ENCODE measurements around the gene P2RX5. TPM values are rescaled to one million over a fixed set of nuclear protein-coding genes. Genes with fewer than 3 reads are reported as not detected.

P2RX5 gene
- total RNA-seq, 1 experiment from 2014 or later, result 0.66 TPM

DNA sequence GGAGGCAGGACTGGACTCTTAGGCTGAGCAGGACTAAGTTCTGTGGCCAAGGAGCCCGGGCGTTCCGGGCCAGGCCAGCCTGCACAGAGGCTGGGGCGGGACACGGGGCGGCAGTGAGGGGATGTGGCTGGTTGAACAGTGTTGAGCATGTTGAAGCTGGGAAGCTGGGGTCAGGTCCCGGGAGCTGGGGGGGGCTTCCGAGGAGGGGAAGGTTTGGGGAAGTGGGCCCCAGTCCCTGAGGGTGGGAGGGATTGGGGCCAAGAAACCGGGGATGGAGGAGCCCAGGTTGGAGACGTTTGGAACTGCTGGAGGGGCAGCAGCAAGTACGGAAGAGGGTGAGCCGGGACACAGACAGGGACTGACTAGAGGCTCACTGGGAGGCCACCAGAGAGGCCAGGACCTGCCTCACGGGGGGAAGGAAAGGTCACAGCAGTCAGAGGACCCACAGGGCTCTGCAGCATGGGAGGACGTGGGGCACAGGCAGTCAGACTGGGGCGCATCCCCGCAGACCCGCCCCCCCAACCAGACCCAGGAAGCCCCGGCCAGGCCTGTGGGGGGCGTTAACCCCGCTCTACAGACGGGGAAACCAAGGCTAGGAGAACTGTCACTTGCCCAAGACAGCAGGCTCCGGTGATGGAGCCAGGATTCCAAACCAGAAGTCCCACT is 37.0 kb downstream of the P2RX5 start:
- Histone ChIP-seq H3K27me3 (replicated peaks; ENCODE audit: control insufficient read depth, insufficient read depth, low read length) (no peaks in the 10 kb centered on the region), H3K4me1 (no peaks in the 10 kb centered on the region), H3K9me3 (no peaks in the 10 kb centered on the region), H3K36me3 (ENCODE audit: control insufficient read depth, insufficient read depth, low read length) (no peaks in the 10 kb centered on the region; the same call in 1 of the 2 replicates), H3K4me3 (ENCODE audit: low read depth, low read length) (no peak overlapping the region)
- H3K4me1 Mint-ChIP-seq (ENCODE audit: low read depth, unreplicated experiment), result no peaks in the 10 kb centered on the region
- no peak overlapping the region for H3K27ac Mint-ChIP-seq (ENCODE audit: unreplicated experiment)
- no peaks in the 10 kb centered on the region for H3K27me3 Mint-ChIP-seq (ENCODE audit: insufficient read depth, unreplicated experiment)
- intact Hi-C loops (cut with micrococcal nuclease; ENCODE audit: unreplicated experiment), result no loop called here
- CTCF ChIA-PET, result no interaction called here
- TF ChIP-seq, protein P1, sequence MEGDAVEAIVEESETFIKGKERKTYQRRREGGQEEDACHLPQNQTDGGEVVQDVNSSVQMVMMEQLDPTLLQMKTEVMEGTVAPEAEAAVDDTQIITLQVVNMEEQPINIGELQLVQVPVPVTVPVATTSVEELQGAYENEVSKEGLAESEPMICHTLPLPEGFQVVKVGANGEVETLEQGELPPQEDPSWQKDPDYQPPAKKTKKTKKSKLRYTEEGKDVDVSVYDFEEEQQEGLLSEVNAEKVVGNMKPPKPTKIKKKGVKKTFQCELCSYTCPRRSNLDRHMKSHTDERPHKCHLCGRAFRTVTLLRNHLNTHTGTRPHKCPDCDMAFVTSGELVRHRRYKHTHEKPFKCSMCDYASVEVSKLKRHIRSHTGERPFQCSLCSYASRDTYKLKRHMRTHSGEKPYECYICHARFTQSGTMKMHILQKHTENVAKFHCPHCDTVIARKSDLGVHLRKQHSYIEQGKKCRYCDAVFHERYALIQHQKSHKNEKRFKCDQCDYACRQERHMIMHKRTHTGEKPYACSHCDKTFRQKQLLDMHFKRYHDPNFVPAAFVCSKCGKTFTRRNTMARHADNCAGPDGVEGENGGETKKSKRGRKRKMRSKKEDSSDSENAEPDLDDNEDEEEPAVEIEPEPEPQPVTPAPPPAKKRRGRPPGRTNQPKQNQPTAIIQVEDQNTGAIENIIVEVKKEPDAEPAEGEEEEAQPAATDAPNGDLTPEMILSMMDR (IDR thresholded peaks at IDR 0.05; ENCODE audit: insufficient read depth in 1 of 2, low read depth in 1 of 2, low read length in 1 of 2, severe bottlenecking in 1 of 2, unreplicated experiment in 1 of 2), result no peak
- H3K9me3 Mint-ChIP-seq (ENCODE audit: unreplicated experiment), result no peaks in the 10 kb centered on the region
- no peak overlapping the region for H3K4me3 Mint-ChIP-seq (ENCODE audit: unreplicated experiment)
- POLR2A ChIA-PET, result no interaction called here
- H3K36me3 Mint-ChIP-seq (ENCODE audit: insufficient read depth, unreplicated experiment), result peaks cover 14% of the 10 kb centered on the region
- DNase-seq, result no peak
- no TSS peak for BruUV-seq (replicated peaks)

DNA sequence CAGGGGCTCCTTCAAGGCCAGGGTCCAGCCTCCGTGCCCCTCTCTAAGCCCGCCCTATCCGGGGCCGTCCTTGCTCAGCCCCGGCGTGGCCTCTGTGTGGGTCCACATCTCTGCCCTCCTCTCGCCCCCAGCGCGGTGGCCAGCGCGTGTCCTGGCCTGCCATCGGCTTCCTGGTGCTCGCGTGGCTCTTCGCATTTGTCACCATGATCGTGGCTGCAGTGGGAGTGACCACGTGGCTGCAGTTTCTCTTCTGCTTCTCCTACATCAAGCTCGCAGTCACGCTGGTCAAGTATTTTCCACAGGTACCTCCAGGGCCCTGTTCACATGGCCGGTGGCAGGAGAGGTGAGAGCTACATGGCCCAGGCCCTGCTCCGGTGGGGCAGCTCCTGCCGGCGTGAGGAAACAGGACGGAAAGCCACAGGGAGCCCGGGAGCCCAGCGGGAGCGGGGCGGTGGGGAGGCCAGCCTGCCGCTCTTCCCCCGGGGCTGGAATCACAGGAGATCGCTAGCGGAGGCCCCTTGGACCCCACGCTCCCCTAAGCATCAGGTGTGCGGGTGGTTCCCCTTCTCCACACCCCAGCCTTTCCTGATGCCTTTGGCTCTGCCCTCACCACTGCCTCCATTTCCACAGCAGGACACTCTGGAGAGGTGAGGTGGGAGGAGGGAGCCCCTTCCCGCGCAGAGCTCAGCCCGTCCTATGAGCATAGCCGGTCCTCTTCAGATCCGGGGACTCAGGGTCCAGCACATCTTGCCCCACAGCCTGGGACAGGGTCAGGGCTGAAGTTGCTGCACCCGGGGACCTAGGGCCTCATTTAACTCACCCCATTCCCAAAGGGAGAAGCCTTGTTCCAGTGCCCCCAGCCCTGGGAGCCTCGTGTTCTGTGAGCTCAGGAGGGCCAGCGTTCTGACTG is 37.8 kb downstream of the P2RX5 start:
- no peak overlapping the region for H3K27ac Mint-ChIP-seq (ENCODE audit: unreplicated experiment)
- ChIA-PET POLR2A (no interaction called here), CTCF (no interaction called here)
- no peaks in the 10 kb centered on the region for H3K27me3 ChIP-seq (replicated peaks; ENCODE audit: control insufficient read depth, insufficient read depth, low read length)
- H3K36me3 ChIP-seq (ENCODE audit: control insufficient read depth, insufficient read depth, low read length), result no peaks in the 10 kb centered on the region; the same call in 1 of the 2 replicates
- no peak overlapping the region for H3K4me3 Mint-ChIP-seq (ENCODE audit: unreplicated experiment)
- no peaks in the 10 kb centered on the region for H3K27me3 Mint-ChIP-seq (ENCODE audit: insufficient read depth, unreplicated experiment)
- DNase-seq, result no peak
- BruUV-seq (replicated peaks), result no TSS peak
- intact Hi-C loops (cut with micrococcal nuclease; ENCODE audit: unreplicated experiment), result no loop called here
- no peaks in the 10 kb centered on the region for H3K4me1 Mint-ChIP-seq (ENCODE audit: low read depth, unreplicated experiment)
- no peaks in the 10 kb centered on the region for H3K4me1 ChIP-seq
- peaks cover 14% of the 10 kb centered on the region for H3K36me3 Mint-ChIP-seq (ENCODE audit: insufficient read depth, unreplicated experiment)
- TF ChIP-seq, protein P1 (IDR thresholded peaks at IDR 0.05; ENCODE audit: insufficient read depth in 1 of 2, low read depth in 1 of 2, low read length in 1 of 2, severe bottlenecking in 1 of 2, unreplicated experiment in 1 of 2), result no peak
- no peaks in the 10 kb centered on the region for H3K9me3 Mint-ChIP-seq (ENCODE audit: unreplicated experiment)
- H3K9me3 ChIP-seq, result no peaks in the 10 kb centered on the region
- no peak overlapping the region for H3K4me3 ChIP-seq (ENCODE audit: low read depth, low read length)

DNA sequence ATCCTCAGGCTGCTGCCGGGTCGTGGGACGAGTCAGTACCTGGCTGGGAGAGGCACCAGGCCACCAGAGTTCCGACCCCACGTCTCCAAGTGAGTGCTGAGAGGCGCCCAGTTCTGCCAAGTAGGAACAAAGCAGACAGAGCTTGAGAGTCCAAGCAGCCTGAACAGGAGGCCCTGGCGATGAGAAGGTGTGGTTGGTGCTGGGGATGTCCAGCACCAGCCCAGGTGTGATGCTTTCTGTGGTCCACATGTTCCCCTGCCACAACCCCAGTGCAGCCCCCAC is 38.4 kb downstream of the P2RX5 start:
- peaks cover 14% of the 10 kb centered on the region for H3K36me3 Mint-ChIP-seq (ENCODE audit: insufficient read depth, unreplicated experiment)
- Histone ChIP-seq H3K4me1 (no peaks in the 10 kb centered on the region), H3K36me3 (ENCODE audit: control insufficient read depth, insufficient read depth, low read length) (no peaks in the 10 kb centered on the region; the same call in 1 of the 2 replicates), H3K4me3 (ENCODE audit: low read depth, low read length) (no peak overlapping the region), H3K9me3 (no peaks in the 10 kb centered on the region), H3K27me3 (replicated peaks; ENCODE audit: control insufficient read depth, insufficient read depth, low read length) (no peaks in the 10 kb centered on the region)
- no peaks in the 10 kb centered on the region for H3K27me3 Mint-ChIP-seq (ENCODE audit: insufficient read depth, unreplicated experiment)
- H3K9me3 Mint-ChIP-seq (ENCODE audit: unreplicated experiment), result no peaks in the 10 kb centered on the region
- no peaks in the 10 kb centered on the region for H3K4me1 Mint-ChIP-seq (ENCODE audit: low read depth, unreplicated experiment)
- BruUV-seq (replicated peaks), result no TSS peak
- no peak overlapping the region for H3K4me3 Mint-ChIP-seq (ENCODE audit: unreplicated experiment)
- TF ChIP-seq, protein P1 (IDR thresholded peaks at IDR 0.05; ENCODE audit: insufficient read depth in 1 of 2, low read depth in 1 of 2, low read length in 1 of 2, severe bottlenecking in 1 of 2, unreplicated experiment in 1 of 2), result no peak
- intact Hi-C loops (cut with micrococcal nuclease; ENCODE audit: unreplicated experiment), result no loop called here
- POLR2A ChIA-PET, result no interaction called here
- no peak for DNase-seq
- CTCF ChIA-PET, result no interaction called here
- H3K27ac Mint-ChIP-seq (ENCODE audit: unreplicated experiment), result no peak overlapping the region
